Smooth muscle cell (in vitro differentiated cells): ENCODE data around the gene EPHA2. TPM values are rescaled to one million over a fixed set of nuclear protein-coding genes. Genes with fewer than 3 reads are reported as not detected.

ENCODE experiments used
- DNase-seq: peaks from one replicate; lab custom pipeline; 2025; ENCODE audit not compliant: unreplicated experiment; lab: John Stamatoyannopoulos, UW
- H2AFZ ChIP-seq: fragments of 200-600 bp; sonication (generic); 2 replicates; pipeline ENCODE4 v1.6.0; 2016; ENCODE audit warnings: antibody characterized with exemption, low read depth, mild to moderate bottlenecking
- H3F3A ChIP-seq: fragments of 200-600 bp; sonication (generic); 2 replicates; pipeline ENCODE4 v1.6.0; 2017; ENCODE audit warnings: antibody characterized with exemption, low read depth
- H3K27ac ChIP-seq: fragments of 200-600 bp; sonication (generic); 2 replicates; pipeline ENCODE4 v1.5.1; 2016; ENCODE audit warnings: low read depth, mild to moderate bottlenecking
- H3K27me3 ChIP-seq: fragments of 200-600 bp; sonication (generic); 2 replicates; pipeline ENCODE4 v1.6.1; 2016; ENCODE audit warnings: low read depth, mild to moderate bottlenecking
- H3K36me3 ChIP-seq: fragments of 200-600 bp; sonication (generic); 2 replicates; pipeline ENCODE4 v1.5.1; 2016; ENCODE audit warnings: low read depth
- H3K4me1 ChIP-seq: fragments of 200-600 bp; sonication (generic); 2 replicates; pipeline ENCODE4 v1.5.1; 2016; ENCODE audit warnings: low read depth
- H3K4me2 ChIP-seq: fragments of 200-600 bp; sonication (generic); 2 replicates; pipeline ENCODE4 v1.6.0; 2016; ENCODE audit warnings: mild to moderate bottlenecking
- H3K4me3 ChIP-seq: fragments of 200-600 bp; sonication (generic); 2 replicates; pipeline ENCODE4 v1.5.1; 2016; ENCODE audit warnings: mild to moderate bottlenecking
- H3K79me2 ChIP-seq: fragments of 200-600 bp; sonication (generic); 2 replicates; pipeline ENCODE4 v1.6.0; 2016; ENCODE audit warnings: low read depth, mild to moderate bottlenecking
- H3K9ac ChIP-seq: fragments of 200-600 bp; sonication (generic); 2 replicates; pipeline ENCODE4 v1.6.0; 2016; ENCODE audit warnings: low read depth
- H3K9me3 ChIP-seq: fragments of 200-600 bp; sonication (generic); replicated peaks from 2 replicates; pipeline ENCODE4 v1.5.1; 2016; ENCODE audit warnings: low read depth
- H4K20me1 ChIP-seq: fragments of 200-600 bp; sonication (generic); 2 replicates; pipeline ENCODE4 v1.6.0; 2016; ENCODE audit warnings: low read depth
- WGBS: methylation state at CpG from one replicate; pipeline ENCODE4 v1.1.7; 2016; ENCODE audit warnings: low lambda C conversion rate; 5-methylcytosine and 5-hydroxymethylcytosine counted together
- polyA plus RNA-seq: library from polyadenylated mRNA; unstranded; fragments of >200 nt; fragmentation: Nextera tagmentation; extraction: Ambion mirVana; gene quantifications from 2 replicates; pipeline ENCODE4 v1.2.1, GENCODE V29; 2016
- total RNA-seq: library from RNA; depleted of rRNA; stranded (reverse); fragments of >200 nt; gene quantifications from 2 replicates; pipeline ENCODE4 v1.2.3, GENCODE V29; 2014
- TF ChIP-seq, protein P1 (sequence below): fragments of 200-600 bp; sonication (generic); IDR thresholded peaks from 2 replicates; pipeline ENCODE4 v1.5.1; 2017; ENCODE audit warnings: borderline replicate concordance, mild to moderate bottlenecking, antibody characterized with exemption; ENCODE audit not compliant: insufficient read depth, poor library complexity, severe bottlenecking

EPHA2 gene
- total and polyA plus RNA-seq, 2 experiments from 2014 or later: 27.3 to 34.8 TPM

DNA sequence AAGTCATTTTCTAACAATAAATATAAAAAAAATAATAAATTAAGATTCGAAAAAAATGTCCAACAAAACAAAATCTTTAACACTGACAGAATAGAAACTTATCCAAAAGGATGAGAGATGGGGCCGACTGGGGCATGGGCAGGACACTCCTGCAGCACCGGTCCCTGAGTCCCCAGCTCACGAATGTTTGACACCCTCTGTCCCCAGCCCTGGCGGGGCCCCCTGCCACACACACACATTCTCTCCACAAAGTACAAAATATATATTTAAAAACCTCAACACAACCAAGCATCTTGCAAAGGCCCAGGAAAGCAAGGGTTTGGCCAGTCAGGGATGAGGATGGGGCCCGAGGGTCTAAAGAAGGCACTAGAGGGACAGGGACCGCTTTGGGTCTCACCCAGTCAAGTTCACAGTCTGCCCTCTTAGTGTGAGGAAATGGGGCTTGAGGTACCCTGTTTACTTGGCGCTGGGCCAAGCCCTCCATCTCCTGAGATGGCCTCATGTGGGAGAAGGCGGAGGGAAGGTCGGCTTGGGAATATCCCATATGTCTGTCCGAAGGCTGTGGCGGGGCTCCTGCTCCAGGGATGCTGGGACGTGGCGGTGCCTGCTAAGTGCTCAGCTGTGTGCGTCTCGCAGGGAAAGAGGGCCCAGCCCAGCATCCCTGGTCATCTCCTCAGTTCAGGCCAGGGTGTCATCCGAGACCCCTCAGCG, 31.3 kb downstream of the EPHA2 start:
- DNase-seq: no peak
- Histone ChIP-seq H3K4me2 (no peak overlapping the region), H3K4me3 (no peak overlapping the region), H3K27ac (no peak overlapping the region), H3K36me3 (no peaks in the 10 kb centered on the region), H3F3A (peaks cover 3% of the 10 kb centered on the region), H3K4me1 (no peaks in the 10 kb centered on the region), H3K27me3 (no peaks in the 10 kb centered on the region), H3K79me2 (no peaks in the 10 kb centered on the region), H2AFZ (no peak overlapping the region), H3K9me3 (no peaks in the 10 kb centered on the region), H4K20me1 (peaks cover 80% of the 10 kb centered on the region), H3K9ac (no peak overlapping the region)
- 94% methylated on average over 18 of the region's 18 CpGs for WGBS
- TF ChIP-seq, protein P1, sequence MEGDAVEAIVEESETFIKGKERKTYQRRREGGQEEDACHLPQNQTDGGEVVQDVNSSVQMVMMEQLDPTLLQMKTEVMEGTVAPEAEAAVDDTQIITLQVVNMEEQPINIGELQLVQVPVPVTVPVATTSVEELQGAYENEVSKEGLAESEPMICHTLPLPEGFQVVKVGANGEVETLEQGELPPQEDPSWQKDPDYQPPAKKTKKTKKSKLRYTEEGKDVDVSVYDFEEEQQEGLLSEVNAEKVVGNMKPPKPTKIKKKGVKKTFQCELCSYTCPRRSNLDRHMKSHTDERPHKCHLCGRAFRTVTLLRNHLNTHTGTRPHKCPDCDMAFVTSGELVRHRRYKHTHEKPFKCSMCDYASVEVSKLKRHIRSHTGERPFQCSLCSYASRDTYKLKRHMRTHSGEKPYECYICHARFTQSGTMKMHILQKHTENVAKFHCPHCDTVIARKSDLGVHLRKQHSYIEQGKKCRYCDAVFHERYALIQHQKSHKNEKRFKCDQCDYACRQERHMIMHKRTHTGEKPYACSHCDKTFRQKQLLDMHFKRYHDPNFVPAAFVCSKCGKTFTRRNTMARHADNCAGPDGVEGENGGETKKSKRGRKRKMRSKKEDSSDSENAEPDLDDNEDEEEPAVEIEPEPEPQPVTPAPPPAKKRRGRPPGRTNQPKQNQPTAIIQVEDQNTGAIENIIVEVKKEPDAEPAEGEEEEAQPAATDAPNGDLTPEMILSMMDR: no peak

- TF ChIP-seq, protein P1: no peak
- Histone ChIP-seq H3K4me2 (peak overlapping the region; percentile 25), H3K9ac (no peak overlapping the region)
Observed at GRCh38 chr1:16122916-16123315, 33.0 kb downstream of the EPHA2 start.

GRCh38 chr1:16122350-16122881, 33.5 kb downstream of the EPHA2 start:
- 72% methylated on average over 4 of the region's 4 CpGs for WGBS
- no peaks in the 10 kb centered on the region for H3K27me3 ChIP-seq
- peak overlapping the region; percentile 20 for H3K27ac ChIP-seq
- H3K9me3 ChIP-seq: no peaks in the 10 kb centered on the region
- H3K4me2 ChIP-seq: no peak overlapping the region
- no peak for DNase-seq
- no peak overlapping the region for H3K9ac ChIP-seq
- TF ChIP-seq, protein P1: no peak
- peaks cover 3% of the 10 kb centered on the region for H3F3A ChIP-seq
- H2AFZ ChIP-seq: no peak overlapping the region
- H3K79me2 ChIP-seq: no peaks in the 10 kb centered on the region
- peaks cover 15% of the 10 kb centered on the region for H3K4me1 ChIP-seq
- H3K4me3 ChIP-seq: no peak overlapping the region
- H4K20me1 ChIP-seq: peaks cover 59% of the 10 kb centered on the region
- no peaks in the 10 kb centered on the region for H3K36me3 ChIP-seq

More at GRCh38 chr1:16122916-16123315, 33.0 kb downstream of the EPHA2 start:
- no peaks in the 10 kb centered on the region for H3K36me3 ChIP-seq
- H3K27ac ChIP-seq: no peak overlapping the region
- H4K20me1 ChIP-seq: peaks cover 64% of the 10 kb centered on the region
- no peaks in the 10 kb centered on the region for H3K27me3 ChIP-seq
- no peak overlapping the region for H2AFZ ChIP-seq
- H3K4me3 ChIP-seq: no peak overlapping the region
- peaks cover 10% of the 10 kb centered on the region for H3K4me1 ChIP-seq
- H3K79me2 ChIP-seq: no peaks in the 10 kb centered on the region
- H3F3A ChIP-seq: peaks cover 3% of the 10 kb centered on the region
- DNase-seq: no peak
- H3K9me3 ChIP-seq: no peaks in the 10 kb centered on the region
- WGBS: 48% methylated on average over 6 of the region's 6 CpGs
